ENCODE data around the gene EMC8. TPM values are rescaled to one million over a fixed set of nuclear protein-coding genes. Genes with fewer than 3 reads are reported as not detected.

Gene EMC8
- total and polyA plus RNA-seq, 10 of the 15 experiments (the other 5 are each of a cell fraction or from before 2014, with no cell fraction given) = 7.8 to 62.0 (median 33.5) TPM

GRCh38 chr16:85749771-85750145 is 49.6 kb downstream of the EMC8 start:
- no TSS peak for BruUV-seq (replicated peaks)
- WGBS (ENCODE audit: insufficient coverage, insufficient replicate concordance, low lambda C conversion rate, missing lambda C conversion rate) = 42% methylated on average over 14 of the region's 14 CpGs
- CTCF ChIA-PET = no interaction called here

More at GRCh38 chr16:85749771-85750145, 49.6 kb downstream of the EMC8 start:
- no peak overlapping the region for H3K27ac ChIP-seq (ENCODE audit: control insufficient read depth, insufficient read depth)
- ATAC-seq = no peak
- H3K9ac ChIP-seq (ENCODE audit: control insufficient read depth, insufficient read depth, low read length) = no peak overlapping the region
- H3K4me1 ChIP-seq (ENCODE audit: control insufficient read depth, insufficient read depth, low read length) = peaks cover 53% of the 10 kb centered on the region
- H3K4me2 ChIP-seq (ENCODE audit: control insufficient read depth, insufficient read depth) = peak overlapping the region; percentile 93
- H4K20me1 ChIP-seq (ENCODE audit: control insufficient read depth, insufficient read depth) = peaks cover 3% of the 10 kb centered on the region; the same call in 1 of the 2 replicates
- H3K27me3 ChIP-seq (replicated peaks in 1 of 2; ENCODE audit: control insufficient read depth in 2 of 2, insufficient read depth in 2 of 2, low read length in 1 of 2) = no peaks in the 10 kb centered on the region; a peak in 1 of 4 replicates
- in situ Hi-C loops (cut with MboI) = no loop called here
- SMC1A ChIA-PET (ENCODE audit: uncharacterized antibody, unreplicated experiment) = no interaction called here
- H3K4me3 ChIP-seq = peak overlapping the region; percentile 73
- RAD21 ChIA-PET (ENCODE audit: unreplicated experiment) = no interaction called here
- no peaks in the 10 kb centered on the region for H3K9me3 ChIP-seq (replicated peaks; ENCODE audit: control insufficient read depth, insufficient read depth, low read length)
- intact Hi-C loops (cut with micrococcal nuclease; ENCODE audit: unreplicated experiment) = no loop called here
- FAIRE-seq = no peak
- DNase-seq (ENCODE audit: low read depth, low spot score) = no peak
- H3K79me2 ChIP-seq (ENCODE audit: control insufficient read depth, insufficient read depth, low read length) = no peaks in the 10 kb centered on the region
- no peak overlapping the region for H2AFZ ChIP-seq (ENCODE audit: control insufficient read depth, low read depth, low read length)
- TF ChIP-seq EGR1 (IDR thresholded peaks at IDR 0.05; ENCODE audit: borderline replicate concordance in 1 of 2, low read depth in 2 of 2, low read length in 2 of 2) (no peak), RAD21 (IDR thresholded peaks at IDR 0.05; ENCODE audit: insufficient read depth, low read depth, low read length) (no peak), EZH2 (IDR thresholded peaks at IDR 0.05; ENCODE audit: borderline replicate concordance, control insufficient read depth, low read depth, low read length) (no peak), FOXK2 (IDR thresholded peaks at IDR 0.05) (no peak), SP1 (IDR thresholded peaks at IDR 0.05; ENCODE audit: low read depth, low read length) (no peak), TCF12 (IDR thresholded peaks at IDR 0.05; ENCODE audit: low read depth, low read length) (no peak), BMI1 (IDR thresholded peaks at IDR 0.05; ENCODE audit: borderline replicate concordance) (no peak), KAT2A (conservative IDR thresholded peaks at IDR 0.05; ENCODE audit: control insufficient read depth, low read depth, low read length) (no peak), CEBPB (IDR thresholded peaks at IDR 0.05; ENCODE audit: borderline replicate concordance in 1 of 2, low read depth in 2 of 2, low read length in 2 of 2) (no peak), MAX (IDR thresholded peaks at IDR 0.05; ENCODE audit: low read depth, low read length) (no peak), NR2C2 (IDR thresholded peaks at IDR 0.05; ENCODE audit: borderline replicate concordance, control insufficient read depth, insufficient read length, low read depth) (no peak), RFX5 (IDR thresholded peaks at IDR 0.05; ENCODE audit: low read depth, low read length) (no peak)
- POLR2A ChIA-PET = no interaction called here
- H3K36me3 ChIP-seq (ENCODE audit: control insufficient read depth in 2 of 2, insufficient read depth in 2 of 2, low read length in 1 of 2) = no peaks in the 10 kb centered on the region

All from GM12878 (cell line).